ENCODE results near the gene XYLT1.
"Not testable (repeated sequence)": the region's sequence is repeated elsewhere in the genome, so short reads cannot be mapped to it uniquely, and the experiment has no call there.

The XYLT1 gene

GRCh38 chr16:17336530-17336900, 134.2 kb downstream of the XYLT1 start:
- H3K4me3 ChIP-seq (ENCODE audit: low read depth, low read length), result no peak overlapping the region
- TF ChIP-seq, protein P1, sequence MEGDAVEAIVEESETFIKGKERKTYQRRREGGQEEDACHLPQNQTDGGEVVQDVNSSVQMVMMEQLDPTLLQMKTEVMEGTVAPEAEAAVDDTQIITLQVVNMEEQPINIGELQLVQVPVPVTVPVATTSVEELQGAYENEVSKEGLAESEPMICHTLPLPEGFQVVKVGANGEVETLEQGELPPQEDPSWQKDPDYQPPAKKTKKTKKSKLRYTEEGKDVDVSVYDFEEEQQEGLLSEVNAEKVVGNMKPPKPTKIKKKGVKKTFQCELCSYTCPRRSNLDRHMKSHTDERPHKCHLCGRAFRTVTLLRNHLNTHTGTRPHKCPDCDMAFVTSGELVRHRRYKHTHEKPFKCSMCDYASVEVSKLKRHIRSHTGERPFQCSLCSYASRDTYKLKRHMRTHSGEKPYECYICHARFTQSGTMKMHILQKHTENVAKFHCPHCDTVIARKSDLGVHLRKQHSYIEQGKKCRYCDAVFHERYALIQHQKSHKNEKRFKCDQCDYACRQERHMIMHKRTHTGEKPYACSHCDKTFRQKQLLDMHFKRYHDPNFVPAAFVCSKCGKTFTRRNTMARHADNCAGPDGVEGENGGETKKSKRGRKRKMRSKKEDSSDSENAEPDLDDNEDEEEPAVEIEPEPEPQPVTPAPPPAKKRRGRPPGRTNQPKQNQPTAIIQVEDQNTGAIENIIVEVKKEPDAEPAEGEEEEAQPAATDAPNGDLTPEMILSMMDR (IDR thresholded peaks at IDR 0.05; ENCODE audit: borderline replicate concordance, insufficient read depth, low read depth, low read length), result no peak

DNA sequence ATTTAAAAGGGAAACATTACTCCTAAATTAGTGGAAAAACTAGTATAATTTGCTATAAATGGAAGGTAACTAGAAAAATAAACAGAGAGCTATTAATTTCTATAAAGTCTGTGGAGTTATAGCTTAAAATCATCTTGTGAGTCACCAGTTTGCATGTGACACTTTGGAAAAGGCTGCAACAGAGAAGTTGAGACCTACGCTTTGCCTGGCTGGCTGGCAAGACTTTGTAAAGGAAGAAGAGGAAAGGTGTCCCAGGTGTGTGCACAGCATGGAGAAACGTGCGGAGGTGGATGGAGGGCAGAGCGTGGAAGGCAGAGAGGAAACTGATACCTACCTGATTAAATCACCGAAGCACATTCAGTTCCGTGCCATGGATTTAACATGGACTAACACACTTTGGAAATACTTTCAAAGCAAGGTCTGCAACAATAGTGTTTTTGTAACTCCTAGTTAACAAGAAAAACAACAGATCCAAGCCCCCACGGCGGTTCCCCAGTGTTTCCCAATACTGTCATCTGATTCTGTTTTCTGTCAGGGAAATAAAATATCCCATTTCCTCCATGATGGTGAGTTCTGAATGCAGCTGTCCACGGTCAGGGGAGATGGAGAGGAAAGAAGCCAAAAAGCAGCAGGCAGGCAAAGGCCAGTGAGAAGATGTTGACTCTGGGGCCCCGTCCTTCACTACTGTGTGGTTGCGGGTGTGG, 134.8 kb downstream of the XYLT1 start:
- TF ChIP-seq, protein P1 (IDR thresholded peaks at IDR 0.05; ENCODE audit: borderline replicate concordance, insufficient read depth, low read depth, low read length), result no peak
- H3K4me3 ChIP-seq (ENCODE audit: low read depth, low read length), result no peak overlapping the region

DNA sequence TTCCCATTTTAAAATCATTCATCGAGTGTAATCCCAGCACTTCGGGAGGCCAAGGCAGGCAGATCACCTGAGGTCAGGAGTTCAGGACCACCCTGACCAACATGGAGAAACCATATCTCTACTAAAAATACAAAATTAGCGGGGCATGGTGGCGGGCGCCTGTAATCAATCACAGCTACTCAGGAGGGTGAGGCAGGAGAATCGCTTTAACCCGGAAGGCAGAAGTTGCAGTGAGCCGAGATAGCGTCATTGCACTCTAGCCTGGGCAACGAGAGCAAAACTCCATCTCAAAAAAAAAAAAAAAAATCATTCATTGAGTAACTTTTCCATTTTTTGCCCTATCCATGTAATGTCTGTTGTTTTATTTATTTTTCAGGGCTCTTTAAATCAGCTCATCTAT, 135.4 kb downstream of the XYLT1 start:
- H3K4me3 ChIP-seq (ENCODE audit: low read depth, low read length), result not testable (repeated sequence)

GRCh38 chr16:17334096-17334495, 136.7 kb downstream of the XYLT1 start:
- TF ChIP-seq, protein P1 (IDR thresholded peaks at IDR 0.05; ENCODE audit: borderline replicate concordance, insufficient read depth, low read depth, low read length), result no peak
- H3K4me3 ChIP-seq (ENCODE audit: low read depth, low read length), result no peak overlapping the region

- TF ChIP-seq, protein P1 (IDR thresholded peaks at IDR 0.05; ENCODE audit: borderline replicate concordance, insufficient read depth, low read depth, low read length), result no peak
- no peak overlapping the region for H3K4me3 ChIP-seq (ENCODE audit: low read depth, low read length)
These were observed 137.5 kb downstream of the XYLT1 start for GRCh38 chr16:17333229-17333628.

DNA sequence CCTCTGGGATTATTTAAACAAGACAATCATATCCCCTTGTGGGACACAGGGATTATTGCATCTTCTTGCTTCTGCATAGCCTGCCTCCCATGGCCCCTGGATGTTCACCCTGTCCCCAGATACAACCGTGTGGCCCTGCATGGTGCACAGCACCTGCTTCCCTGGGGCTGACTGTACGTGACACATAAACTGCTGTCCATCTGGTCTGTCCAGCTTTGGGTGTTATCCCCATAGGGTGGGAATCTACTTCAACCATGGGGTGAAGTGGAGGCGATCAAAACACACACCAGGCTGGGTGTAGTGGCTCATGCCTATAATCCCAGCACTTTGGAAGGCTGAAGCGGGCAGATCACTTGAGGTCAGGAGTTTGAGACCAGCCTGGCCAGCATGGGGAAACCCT, 138.8 kb downstream of the XYLT1 start:
- no peak overlapping the region for H3K4me3 ChIP-seq (ENCODE audit: low read depth, low read length)
- TF ChIP-seq, protein P1 (IDR thresholded peaks at IDR 0.05; ENCODE audit: borderline replicate concordance, insufficient read depth, low read depth, low read length), result no peak

- no peak overlapping the region for H3K4me3 ChIP-seq (ENCODE audit: low read depth, low read length)
- TF ChIP-seq, protein P1 (IDR thresholded peaks at IDR 0.05; ENCODE audit: borderline replicate concordance, insufficient read depth, low read depth, low read length), result no peak
These were observed 139.6 kb downstream of the XYLT1 start for GRCh38 chr16:17331071-17331607.

Measured in GM12875 (cell line).